Keratinocyte (primary cell): ENCODE data around the gene AP3D1. TPM values are rescaled to one million over a fixed set of nuclear protein-coding genes. Genes with fewer than 3 reads are reported as not detected.

Experiments
- DNase-seq: peaks from one replicate; pipeline ENCODE4 v3.0.0-alpha.2; 2011; ENCODE audit warnings: low read depth, missing footprints, low spot score
- FAIRE-seq: peaks from 2 replicates; lab custom pipeline; 2011; peaks lifted over from hg19 to GRCh38; lab: Jason Lieb, UNC
- H2AFZ ChIP-seq: 2 replicates; pipeline ENCODE4 v1.6.0; 2012; ENCODE audit warnings: low read length, control low read depth, inconsistent platforms; ENCODE audit not compliant: control insufficient read depth
- H3K27ac ChIP-seq: 2 replicates; pipeline ENCODE4 v1.5.1; 2011; ENCODE audit warnings: low read length; ENCODE audit not compliant: control insufficient read depth, insufficient read depth
- H3K27me3 ChIP-seq: 3 replicates; pipeline ENCODE4 v1.6.0; 2011; ENCODE audit warnings: low read length; ENCODE audit not compliant: control insufficient read depth, insufficient read depth; ENCODE audit errors: extremely low read depth
- H3K36me3 ChIP-seq, 2 experiments: 2 replicates in 1 of 2; 3 replicates in 1 of 2; pipeline ENCODE4 v1.5.1; 2011; ENCODE audit warnings: low read length in 2 of 2, mild to moderate bottlenecking in 1 of 2; ENCODE audit not compliant: control insufficient read depth in 2 of 2, insufficient read depth in 2 of 2; ENCODE audit errors: extremely low read depth in 1 of 2
- H3K4me1 ChIP-seq: 3 replicates; pipeline ENCODE4 v1.5.1; 2011; ENCODE audit warnings: low read length; ENCODE audit not compliant: control insufficient read depth, insufficient read depth; ENCODE audit errors: extremely low read depth
- H3K4me2 ChIP-seq: 3 replicates; pipeline ENCODE4 v1.6.0; 2011; ENCODE audit warnings: low read depth, low read length; ENCODE audit not compliant: control insufficient read depth, insufficient read depth; ENCODE audit errors: extremely low read depth
- H3K4me3 ChIP-seq, 3 experiments: fragments of 200-600 bp in 1 of 3; sonication (generic) in 1 of 3; 2 replicates in 2 of 3; 3 replicates in 1 of 3; pipeline ENCODE4 v1.5.1; 2011 to 2016; ENCODE audit warnings: low read length in 3 of 3, mild to moderate bottlenecking in 3 of 3, control low read depth in 2 of 3, inconsistent platforms in 1 of 3, low read depth in 1 of 3, mixed read lengths in 1 of 3, mixed run types in 1 of 3, moderate library complexity in 1 of 3; ENCODE audit not compliant: control insufficient read depth in 2 of 3, insufficient read depth in 2 of 3; ENCODE audit errors: extremely low read depth in 1 of 3
- H3K79me2 ChIP-seq: 2 replicates; pipeline ENCODE4 v1.6.0; 2012; ENCODE audit warnings: low read length; ENCODE audit not compliant: control insufficient read depth, insufficient read depth
- H3K9ac ChIP-seq: 3 replicates; pipeline ENCODE4 v1.6.0; 2011; ENCODE audit warnings: low read length; ENCODE audit not compliant: control insufficient read depth, insufficient read depth; ENCODE audit errors: extremely low read depth
- H3K9me1 ChIP-seq: 3 replicates; pipeline ENCODE4 v1.6.0; 2011; ENCODE audit warnings: low read length; ENCODE audit not compliant: control insufficient read depth, insufficient read depth; ENCODE audit errors: extremely low read depth
- H3K9me3 ChIP-seq: 2 replicates; pipeline ENCODE4 v1.5.1; 2012; ENCODE audit warnings: low read depth, low read length; ENCODE audit not compliant: control insufficient read depth
- H4K20me1 ChIP-seq: 3 replicates; pipeline ENCODE4 v1.6.0; 2011; ENCODE audit warnings: low read length; ENCODE audit not compliant: control insufficient read depth, insufficient read depth; ENCODE audit errors: extremely low read depth
- CTCF ChIP-seq, 3 experiments: IDR thresholded peaks in 1 of 3; conservative IDR thresholded peaks in 1 of 3; optimal IDR thresholded peaks in 1 of 3; 2 replicates in 2 of 3; 3 replicates in 1 of 3; pipeline versions ENCODE3 to v1.5.1; 2011; ENCODE audit warnings: low read length in 3 of 3, mild to moderate bottlenecking in 3 of 3, moderate library complexity in 2 of 3, control low read depth in 1 of 3, inconsistent platforms in 1 of 3; ENCODE audit not compliant: insufficient read depth in 2 of 3; ENCODE audit errors: extremely low read depth in 1 of 3
- EZH2 ChIP-seq: IDR thresholded peaks from one replicate; pipeline ENCODE4 v1.6.1; 2012; ENCODE audit warnings: inconsistent platforms, mild to moderate bottlenecking, low read length, moderate library complexity
- dilution Hi-C: fragments of 300-500 bp; cut with MboI; formaldehyde crosslinking; loops from one replicate; pipeline ENCODE4 v1.7.0; 2020; ENCODE audit warnings: low sequenced_read_pairs; ENCODE audit not compliant: extremely low pct_ligation_motif_present
- polyA plus RNA-seq, 5 experiments: library from polyadenylated mRNA; depleted of rRNA in 3 of 5; stranded (reverse) in 3 of 5; stranded (forward) in 1 of 5; unstranded in 1 of 5; fragments of >200 nt; gene quantifications; 1 replicate in 1 of 5; 2 replicates in 3 of 5; 3 replicates in 1 of 5; pipeline versions ENCODE4 v1.2.1 to v1.2.3, GENCODE V29; 2011 to 2012; ENCODE audit warnings: missing spikeins in 2 of 5, low read depth in 1 of 5, low replicate concordance in 1 of 5

AP3D1 gene
- polyA plus RNA-seq, 1 donor (not counting 4 experiments of a cell fraction or from before 2014, with no cell fraction given) = 56.1 TPM

DNA sequence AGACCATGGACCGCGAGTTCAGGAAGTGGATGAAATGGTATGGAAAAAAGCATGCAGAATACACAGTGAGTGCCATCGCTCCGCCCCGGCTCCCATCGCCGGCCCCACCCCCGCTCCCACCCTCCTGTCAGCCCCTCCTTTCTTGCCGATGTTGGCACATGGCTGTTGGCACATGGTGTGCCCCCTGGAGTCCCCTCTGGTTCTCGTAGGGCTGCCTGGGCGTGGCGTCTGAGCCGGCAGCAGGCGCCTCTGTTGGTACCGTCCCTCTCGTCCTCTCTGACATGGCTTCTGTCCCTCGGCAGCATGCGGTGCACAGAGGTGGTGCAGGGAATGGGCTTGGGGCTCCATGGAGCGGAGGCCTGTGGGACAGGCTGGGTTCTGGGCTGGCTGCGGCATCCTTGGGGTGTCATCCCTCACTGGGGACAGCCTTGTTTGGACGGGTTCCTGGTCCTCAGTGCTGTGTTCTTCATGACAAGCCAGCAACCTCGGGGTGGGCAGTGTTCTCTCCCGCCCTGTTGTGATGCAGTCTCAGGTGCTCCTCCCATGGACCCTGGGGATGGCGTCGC, 43.2 kb upstream of the AP3D1 start:
- Histone ChIP-seq H4K20me1 (peaks cover 4% of the 10 kb centered on the region), H3K4me3 (no peak overlapping the region), H3K9me3 (no peaks in the 10 kb centered on the region), H3K27me3 (no peaks in the 10 kb centered on the region), H3K9me1 (no peaks in the 10 kb centered on the region), H3K27ac (no peak overlapping the region), H3K4me1 (no peaks in the 10 kb centered on the region), H2AFZ (no peak overlapping the region), H3K79me2 (peaks cover 28% of the 10 kb centered on the region), H3K36me3 (peaks cover 18 to 21% of the 10 kb centered on the region in 2 experiments), H3K9ac (no peak overlapping the region), H3K4me2 (no peak overlapping the region)
- TF ChIP-seq EZH2 (no peak), CTCF (optimal IDR thresholded peaks at IDR 0.05 in 1 of 3, IDR thresholded peaks at IDR 0.05 in 1 of 3, conservative IDR thresholded peaks at IDR 0.05 in 1 of 3; ENCODE audit: extremely low read depth in 1 of 3, insufficient read depth in 2 of 3, low read length in 3 of 3) (no peak)
- FAIRE-seq (no peak), DNase-seq (no peak)
- dilution Hi-C loops = no loop called here

GRCh38 chr19:2193807-2194206, 42.4 kb upstream of the AP3D1 start:
- no peak for FAIRE-seq

More at GRCh38 chr19:2193807-2194206, 42.4 kb upstream of the AP3D1 start:
- H3K27ac ChIP-seq = no peak overlapping the region
- H2AFZ ChIP-seq = no peak overlapping the region
- no peak overlapping the region for H3K9ac ChIP-seq
- peaks cover 4% of the 10 kb centered on the region for H4K20me1 ChIP-seq
- H3K4me3 ChIP-seq = no peak overlapping the region
- H3K4me2 ChIP-seq = no peak overlapping the region
- H3K9me3 ChIP-seq = no peaks in the 10 kb centered on the region
- no peaks in the 10 kb centered on the region for H3K4me1 ChIP-seq
- DNase-seq = no peak
- dilution Hi-C loops = no loop called here
- H3K9me1 ChIP-seq = no peaks in the 10 kb centered on the region
- no peak for TF ChIP-seq CTCF (optimal IDR thresholded peaks at IDR 0.05 in 1 of 3, IDR thresholded peaks at IDR 0.05 in 1 of 3, conservative IDR thresholded peaks at IDR 0.05 in 1 of 3; ENCODE audit: extremely low read depth in 1 of 3, insufficient read depth in 2 of 3, low read length in 3 of 3)
- TF ChIP-seq EZH2 = no peak
- peaks cover 27% of the 10 kb centered on the region for H3K79me2 ChIP-seq
- H3K36me3 ChIP-seq = peaks cover 20 to 26% of the 10 kb centered on the region in 2 experiments
- no peaks in the 10 kb centered on the region for H3K27me3 ChIP-seq
